SH-SY5Y (cell line): ENCODE results near the gene IL20RA.

ENCODE experiments used
- GATA2 ChIP-seq: IDR thresholded peaks from 2 replicates; pipeline ENCODE4 v1.6.1; 2011; ENCODE audit warnings: mild to moderate bottlenecking, low read depth, low read length
- GATA3 ChIP-seq: IDR thresholded peaks from 2 replicates; pipeline ENCODE4 v1.6.1; 2011; ENCODE audit warnings: low read depth, mild to moderate bottlenecking, low read length, moderate library complexity

GRCh38 chr6:137058037-137058436 lies 13.3 kb upstream of the IL20RA start:
- no peak for TF ChIP-seq GATA3
- no peak for TF ChIP-seq GATA2
